IPS-11a (cell line): Measurements from ENCODE around the gene CACNA1I.
A peak's percentile ranks its signal among the peaks of the same experiment; 100 is the strongest.

Experiments used
- H3K4me3 ChIP-seq: one replicate; pipeline ENCODE4 v1.5.1; 2013; ENCODE audit warnings: low read depth, low read length, control low read depth

The CACNA1I gene

GRCh38 chr22:39646398-39647063 lies 76.0 kb downstream of the CACNA1I start:
- no peak overlapping the region for H3K4me3 ChIP-seq

GRCh38 chr22:39647836-39648629 lies 77.5 kb downstream of the CACNA1I start:
- no peak overlapping the region for H3K4me3 ChIP-seq

GRCh38 chr22:39648630-39648950 lies 78.0 kb downstream of the CACNA1I start:
- no peak overlapping the region for H3K4me3 ChIP-seq

GRCh38 chr22:39649500-39650089 lies 79.0 kb downstream of the CACNA1I start:
- no peak overlapping the region for H3K4me3 ChIP-seq

- no peak overlapping the region for H3K4me3 ChIP-seq
These were observed 80.8 kb downstream of the CACNA1I start for GRCh38 chr22:39651053-39651996.

- H3K4me3 ChIP-seq, result no peak overlapping the region
These were observed 82.6 kb downstream of the CACNA1I start for GRCh38 chr22:39652990-39653786.

GRCh38 chr22:39653787-39654077 lies 83.2 kb downstream of the CACNA1I start:
- H3K4me3 ChIP-seq, result no peak overlapping the region

GRCh38 chr22:39654131-39654926 lies 83.8 kb downstream of the CACNA1I start:
- no peak overlapping the region for H3K4me3 ChIP-seq

GRCh38 chr22:39655004-39655579 lies 84.5 kb downstream of the CACNA1I start:
- no peak overlapping the region for H3K4me3 ChIP-seq

GRCh38 chr22:39655831-39656230 lies 85.3 kb downstream of the CACNA1I start:
- no peak overlapping the region for H3K4me3 ChIP-seq

- H3K4me3 ChIP-seq, result no peak overlapping the region
These were observed 86.2 kb downstream of the CACNA1I start for GRCh38 chr22:39656495-39657490.

- no peak overlapping the region for H3K4me3 ChIP-seq
These were observed 87.8 kb downstream of the CACNA1I start for GRCh38 chr22:39658367-39658766.

- H3K4me3 ChIP-seq, result no peak overlapping the region
These were observed 88.4 kb downstream of the CACNA1I start for GRCh38 chr22:39658806-39659463.

- H3K4me3 ChIP-seq, result peak overlapping the region; percentile 49
These were observed 90.9 kb downstream of the CACNA1I start for GRCh38 chr22:39661501-39661841.

- peak overlapping the region; percentile 49 for H3K4me3 ChIP-seq
These were observed 91.5 kb downstream of the CACNA1I start for GRCh38 chr22:39661842-39662685.

- H3K4me3 ChIP-seq, result peak overlapping the region; percentile 49
These were observed 92.1 kb downstream of the CACNA1I start for GRCh38 chr22:39662686-39663052.

- H3K4me3 ChIP-seq, result no peak overlapping the region
These were observed 93.2 kb downstream of the CACNA1I start for GRCh38 chr22:39663751-39664150.
